Caco-2 (cell line): Measurements from ENCODE around the gene P2RY2. TPM values are rescaled to one million over a fixed set of nuclear protein-coding genes. Genes with fewer than 3 reads are reported as not detected.

Experiments used
- Bru-seq: library from RNA; stranded (reverse); fragments of 400-500 nt; gene quantifications from one replicate; lab custom pipeline; 2021; lab: Mats Ljungman, UMichigan
- BruChase-seq, 2 experiments: library from RNA; stranded (reverse); fragments of 400-500 nt; gene quantifications; one replicate each; lab custom pipeline; 2021; lab: Mats Ljungman, UMichigan
- BruUV-seq: library from RNA; stranded (reverse); fragments of 400-500 nt; replicated peaks from 2 replicates; lab custom pipeline; 2021; lab: Mats Ljungman, UMichigan
- CTCF ChIA-PET: fragments of 300-600 bp; sonication (Branson Sonifier 250); formaldehyde crosslinking; loops from one replicate; lab custom pipeline; 2022; ENCODE audit warnings: antibody characterized with exemption; lab: Charles Lee
- POLR2A ChIA-PET: fragments of 300-600 bp; sonication (Branson Sonifier 250); formaldehyde crosslinking; loops from one replicate; lab custom pipeline; 2022; ENCODE audit warnings: antibody characterized with exemption; lab: Charles Lee
- DNase-seq, 2 experiments: peaks; one replicate each; pipeline versions ENCODE4 v3.0.0 to v3.0.0-alpha.2; 2020 to 2022
- H3K27me3 ChIP-seq: replicated peaks from 2 replicates; pipeline ENCODE4 v1.6.0; 2011; ENCODE audit warnings: low read length; ENCODE audit not compliant: control insufficient read depth, insufficient read depth
- H3K36me3 ChIP-seq: 2 replicates; pipeline ENCODE4 v1.5.1; 2011; ENCODE audit warnings: low read length; ENCODE audit not compliant: control insufficient read depth, insufficient read depth
- H3K4me1 ChIP-seq: fragments of 250-450 bp; sonication (Bioruptor Pico); 2 replicates; pipeline ENCODE4 v1.5.1; 2020; ENCODE audit warnings: mild to moderate bottlenecking
- H3K4me3 ChIP-seq: 2 replicates; pipeline ENCODE4 v1.5.1; 2011; ENCODE audit warnings: low read depth, mild to moderate bottlenecking, control low read depth, low read length
- H3K9me3 ChIP-seq: fragments of 250-450 bp; sonication (Bioruptor Pico); 2 replicates; pipeline ENCODE4 v1.5.1; 2020; ENCODE audit warnings: mild to moderate bottlenecking, moderate library complexity
- H3K27ac Mint-ChIP-seq: one replicate; pipeline ENCODE4 v1.8.0; 2022; ENCODE audit warnings: mixed read lengths; ENCODE audit not compliant: unreplicated experiment
- H3K27me3 Mint-ChIP-seq: one replicate; pipeline ENCODE4 v1.8.0; 2022; ENCODE audit warnings: mixed read lengths; ENCODE audit not compliant: insufficient read depth, unreplicated experiment
- H3K36me3 Mint-ChIP-seq: one replicate; pipeline ENCODE4 v1.8.0; 2022; ENCODE audit warnings: mild to moderate bottlenecking, mixed read lengths; ENCODE audit not compliant: insufficient read depth, unreplicated experiment
- H3K4me1 Mint-ChIP-seq: one replicate; pipeline ENCODE4 v1.8.0; 2022; ENCODE audit warnings: low read depth, mixed read lengths; ENCODE audit not compliant: unreplicated experiment
- H3K4me3 Mint-ChIP-seq: one replicate; pipeline ENCODE4 v1.8.0; 2022; ENCODE audit warnings: mild to moderate bottlenecking, moderate library complexity, mixed read lengths; ENCODE audit not compliant: unreplicated experiment
- H3K9me3 Mint-ChIP-seq: one replicate; pipeline ENCODE4 v1.8.0; 2022; ENCODE audit warnings: mixed read lengths; ENCODE audit not compliant: unreplicated experiment
- intact Hi-C: fragments of 100-400 bp; cut with micrococcal nuclease; formaldehyde crosslinking; loops from one replicate; pipeline ENCODE4 v1.10.0; 2022; ENCODE audit not compliant: unreplicated experiment
- long read RNA-seq: library from polyadenylated mRNA; stranded (forward); transcript quantifications from one replicate; pipeline ENCODE4 v2.0.0, GENCODE V29; 2022
- total RNA-seq: library from RNA; stranded (reverse); gene quantifications from 2 replicates; pipeline ENCODE4 v1.2.3, GENCODE V29; 2022
- TF ChIP-seq, protein P1 (sequence below), 2 experiments: fragments of 200-600 bp in 1 of 2; IDR thresholded peaks; 1 replicate in 1 of 2; 2 replicates in 1 of 2; pipeline versions ENCODE4 v1.5.1 to v1.8.0; 2011 to 2022; ENCODE audit warnings: antibody characterized with exemption in 1 of 2, control low read depth in 1 of 2, inconsistent platforms in 1 of 2, low read depth in 1 of 2, low read length in 1 of 2, mild to moderate bottlenecking in 1 of 2, moderate library complexity in 1 of 2; ENCODE audit not compliant: insufficient read depth in 1 of 2, severe bottlenecking in 1 of 2, unreplicated experiment in 1 of 2

P2RY2 gene
- total RNA-seq (10.4 and 11.4 TPM in 2 replicates), Bru-seq, nascent RNA (percentile 57 among the genes with signal in this experiment), BruChase-seq, experiment 1, labeled RNA remaining after a 2-hour chase (percentile 62 among the genes with signal in this experiment), BruChase-seq, experiment 2, labeled RNA remaining after a 6-hour chase (percentile 54 among the genes with signal in this experiment)
- long read RNA-seq, transcript P2RY2-203 (3 exons, 2,107 nt) = major isoform, 17 of 30 reads
- long read RNA-seq, partial matches to known transcripts = 5 of 30 reads
- long read RNA-seq, other reads (novel, unspliced or antisense) = 5 of 30 reads

DNA sequence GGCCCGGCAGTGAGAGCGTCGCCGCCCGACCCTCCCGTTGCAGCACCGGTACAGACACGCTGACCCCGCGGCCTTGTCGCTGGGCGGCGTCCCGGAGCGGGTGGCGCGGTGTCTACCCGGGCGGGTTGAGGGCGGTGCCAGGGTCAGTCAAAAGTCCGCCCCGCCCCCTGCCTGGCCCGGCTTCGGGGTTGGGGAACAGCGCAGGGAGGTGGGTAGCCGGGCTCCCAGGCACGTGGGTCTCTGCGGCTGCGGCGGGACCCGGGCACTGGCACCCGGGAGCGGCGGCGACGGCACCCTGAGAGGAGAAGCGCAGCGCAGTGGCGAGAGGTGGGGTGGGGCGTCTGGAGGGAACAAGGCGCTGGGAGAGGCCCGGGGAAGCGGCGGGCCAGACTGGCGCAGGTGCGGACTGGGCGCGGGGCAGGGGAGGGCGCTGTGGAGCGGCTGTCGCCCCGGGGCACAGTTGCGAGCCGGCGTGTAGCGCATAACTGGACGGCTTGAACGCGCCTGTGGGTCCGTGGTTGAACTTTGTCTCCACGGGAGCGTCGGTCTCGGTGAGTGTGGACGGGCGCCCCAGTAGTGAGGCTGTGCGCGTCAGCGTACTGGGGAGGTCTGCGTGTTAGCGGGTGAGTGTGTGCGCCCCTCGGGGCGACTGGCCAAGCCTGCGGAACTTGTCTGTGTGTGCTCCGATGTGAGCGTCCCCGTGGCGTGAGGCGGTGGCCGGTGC, at the start of gene P2RY2:
Gene P2RY2 (plus strand): TSS at position 176 of the 724 bp plus-strand sequence. CDS start 15,879 bp downstream, outside the sequence.
- ChIA-PET POLR2A (interaction anchor here (1.4 kb wide), 1 partner anchor 12 kb away, joined by 4 read pairs; no protein-coding TSS in a partner anchor), CTCF (interaction anchor here (0.6 to 5.2 kb wide), 7 partner anchors 10 to 24 kb away, joined by 3 to 25 read pairs (median 5); no protein-coding TSS in a partner anchor)
- DNase-seq = peak; percentile 87 to 94
- no peaks in the 10 kb centered on the region for H3K36me3 ChIP-seq
- H3K27ac Mint-ChIP-seq = peak within 1 kb of the TSS; percentile 40
- intact Hi-C loops = loop anchor here (1.0 kb wide), 2 partner anchors 9 to 24 kb away; no protein-coding TSS in a partner anchor
- H3K27me3 Mint-ChIP-seq = no peaks in the 10 kb centered on the region
- H3K9me3 ChIP-seq = no peaks in the 10 kb centered on the region
- BruUV-seq = TSS peak; percentile 49
- H3K36me3 Mint-ChIP-seq = no peaks in the 10 kb centered on the region
- peaks cover 23% of the 10 kb centered on the region for H3K4me1 Mint-ChIP-seq
- H3K27me3 ChIP-seq = no peaks in the 10 kb centered on the region
- TF ChIP-seq, protein P1, sequence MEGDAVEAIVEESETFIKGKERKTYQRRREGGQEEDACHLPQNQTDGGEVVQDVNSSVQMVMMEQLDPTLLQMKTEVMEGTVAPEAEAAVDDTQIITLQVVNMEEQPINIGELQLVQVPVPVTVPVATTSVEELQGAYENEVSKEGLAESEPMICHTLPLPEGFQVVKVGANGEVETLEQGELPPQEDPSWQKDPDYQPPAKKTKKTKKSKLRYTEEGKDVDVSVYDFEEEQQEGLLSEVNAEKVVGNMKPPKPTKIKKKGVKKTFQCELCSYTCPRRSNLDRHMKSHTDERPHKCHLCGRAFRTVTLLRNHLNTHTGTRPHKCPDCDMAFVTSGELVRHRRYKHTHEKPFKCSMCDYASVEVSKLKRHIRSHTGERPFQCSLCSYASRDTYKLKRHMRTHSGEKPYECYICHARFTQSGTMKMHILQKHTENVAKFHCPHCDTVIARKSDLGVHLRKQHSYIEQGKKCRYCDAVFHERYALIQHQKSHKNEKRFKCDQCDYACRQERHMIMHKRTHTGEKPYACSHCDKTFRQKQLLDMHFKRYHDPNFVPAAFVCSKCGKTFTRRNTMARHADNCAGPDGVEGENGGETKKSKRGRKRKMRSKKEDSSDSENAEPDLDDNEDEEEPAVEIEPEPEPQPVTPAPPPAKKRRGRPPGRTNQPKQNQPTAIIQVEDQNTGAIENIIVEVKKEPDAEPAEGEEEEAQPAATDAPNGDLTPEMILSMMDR (IDR thresholded peaks at IDR 0.05; ENCODE audit: insufficient read depth in 1 of 2, low read depth in 1 of 2, low read length in 1 of 2, severe bottlenecking in 1 of 2, unreplicated experiment in 1 of 2) = peak; percentile 87
- H3K4me1 ChIP-seq = peaks cover 38% of the 10 kb centered on the region
- H3K4me3 ChIP-seq = peak within 1 kb of the TSS; percentile 57
- peak within 1 kb of the TSS; percentile 81 for H3K4me3 Mint-ChIP-seq
- H3K9me3 Mint-ChIP-seq = no peaks in the 10 kb centered on the region

DNA sequence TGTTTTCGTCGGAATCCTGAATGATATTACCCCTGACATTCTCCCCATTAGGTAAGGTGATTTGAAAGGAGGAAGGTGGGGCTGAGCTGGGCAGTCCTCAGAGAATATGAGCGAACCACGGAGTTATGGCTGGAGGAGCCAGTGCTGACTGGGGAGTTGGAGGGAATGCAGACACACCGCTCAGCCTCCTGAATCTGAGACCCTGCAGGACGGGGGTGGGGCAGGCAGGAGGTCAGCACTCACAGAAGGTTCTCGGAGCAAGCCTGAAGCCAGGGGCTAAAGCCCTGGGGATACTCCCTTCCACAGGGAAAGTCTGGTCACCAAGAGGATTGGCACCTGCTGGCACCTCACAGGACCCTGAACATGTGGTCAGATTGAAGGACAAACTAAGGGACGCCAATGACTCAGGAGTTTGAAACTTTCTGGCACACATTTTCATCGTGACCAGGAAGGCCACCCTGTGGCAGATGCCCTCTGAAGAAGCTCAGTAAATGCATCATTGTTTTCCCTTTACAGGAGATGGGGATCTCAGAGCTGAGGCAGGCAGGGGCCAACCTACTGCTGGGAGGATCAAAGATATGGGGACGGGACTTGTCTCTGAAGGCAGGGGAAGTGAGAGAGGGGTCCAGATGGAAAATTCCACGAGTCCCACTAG, 49.0 kb upstream of the P2RY2 start:
- no peak for DNase-seq
- no peaks in the 10 kb centered on the region for H3K9me3 Mint-ChIP-seq
- H3K27me3 Mint-ChIP-seq = no peaks in the 10 kb centered on the region
- TF ChIP-seq, protein P1 (IDR thresholded peaks at IDR 0.05; ENCODE audit: insufficient read depth in 1 of 2, low read depth in 1 of 2, low read length in 1 of 2, severe bottlenecking in 1 of 2, unreplicated experiment in 1 of 2) = no peak
- no peaks in the 10 kb centered on the region for H3K36me3 Mint-ChIP-seq
- Histone ChIP-seq H3K4me1 (peaks cover 30% of the 10 kb centered on the region), H3K4me3 (no peak overlapping the region), H3K27me3 (no peaks in the 10 kb centered on the region), H3K36me3 (no peaks in the 10 kb centered on the region), H3K9me3 (no peaks in the 10 kb centered on the region)
- ChIA-PET CTCF (interaction anchor here (0.6 to 1.2 kb wide), 5 partner anchors 8 to 245 kb away, joined by 3 to 4 read pairs (median 3); partner anchors contain the start of gene FCHSD2), POLR2A (no interaction called here)
- no peak overlapping the region for H3K4me3 Mint-ChIP-seq
- BruUV-seq = no TSS peak
- intact Hi-C loops = loop anchor here (10.0 kb wide), 1 partner anchor 1436 kb away; no protein-coding TSS in a partner anchor
- H3K27ac Mint-ChIP-seq = peak overlapping the region; percentile 53
- H3K4me1 Mint-ChIP-seq = peaks cover 13% of the 10 kb centered on the region

DNA sequence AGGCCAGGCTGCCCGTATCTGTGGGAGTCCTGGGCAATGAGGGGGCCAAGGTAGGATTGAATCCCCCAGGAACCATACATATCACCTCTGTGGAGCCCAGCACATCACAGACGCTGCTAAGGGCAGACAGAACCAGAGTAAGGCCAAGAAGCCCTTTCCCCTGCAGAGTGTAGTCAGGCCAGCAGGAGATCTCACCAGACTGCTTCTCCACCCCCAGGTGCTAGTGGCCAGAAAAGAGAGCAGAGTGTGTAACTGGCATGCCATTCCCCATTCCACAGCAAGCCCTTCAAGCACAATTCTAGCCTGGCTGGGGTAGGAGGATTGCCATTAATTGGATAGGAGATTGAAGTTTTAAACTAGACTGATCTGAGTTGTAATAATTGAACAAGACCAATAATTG, 47.9 kb upstream of the P2RY2 start:
- Mint-ChIP-seq H3K4me1 (peaks cover 7% of the 10 kb centered on the region), H3K27me3 (no peaks in the 10 kb centered on the region), H3K27ac (no peak overlapping the region), H3K36me3 (no peaks in the 10 kb centered on the region), H3K4me3 (no peak overlapping the region), H3K9me3 (no peaks in the 10 kb centered on the region)
- BruUV-seq = no TSS peak
- intact Hi-C loops = no loop called here
- Histone ChIP-seq H3K4me1 (peaks cover 26% of the 10 kb centered on the region), H3K9me3 (no peaks in the 10 kb centered on the region), H3K36me3 (no peaks in the 10 kb centered on the region), H3K4me3 (no peak overlapping the region), H3K27me3 (no peaks in the 10 kb centered on the region)
- DNase-seq = peak; percentile 48 to 62
- TF ChIP-seq, protein P1 (IDR thresholded peaks at IDR 0.05; ENCODE audit: insufficient read depth in 1 of 2, low read depth in 1 of 2, low read length in 1 of 2, severe bottlenecking in 1 of 2, unreplicated experiment in 1 of 2) = peak in 1 of 2 experiments; percentile 29
- POLR2A ChIA-PET = no interaction called here
- CTCF ChIA-PET = interaction anchor here (1.0 to 1.2 kb wide), 2 partner anchors 7 to 27 kb away, joined by 3 read pairs; partner anchors contain the start of gene FCHSD2
